Common myeloid progenitor, CD34-positive (primary cell): ENCODE results near the gene ICAM2.
A peak's percentile ranks its signal among the peaks of the same experiment; 100 is the strongest.

ENCODE experiments used
- CTCF ChIA-PET: fragments of 350-600 bp; sonication (Branson Sonifier 250); formaldehyde crosslinking; loops from one replicate; lab custom pipeline; 2021; ENCODE audit warnings: antibody characterized with exemption; lab: Charles Lee
- POLR2A ChIA-PET: fragments of 350-600 bp; sonication (Branson Sonifier 250); formaldehyde crosslinking; loops from one replicate; lab custom pipeline; 2021; ENCODE audit warnings: antibody characterized with exemption; lab: Charles Lee
- DNase-seq, 3 donors: peaks; one replicate each; pipeline versions ENCODE4 v3.0.0 to v3.0.0-alpha.2; 2013
- H3K27ac ChIP-seq, 2 experiments: 1 replicate in 1 of 2; 2 replicates in 1 of 2; pipeline ENCODE4 v1.7.0; 2013; ENCODE audit warnings: inconsistent platforms in 2 of 2, low read length in 2 of 2, mild to moderate bottlenecking in 2 of 2, low read depth in 1 of 2, moderate library complexity in 1 of 2; ENCODE audit not compliant: severe bottlenecking in 2 of 2, insufficient read depth in 1 of 2, poor library complexity in 1 of 2
- H3K27me3 ChIP-seq, 5 experiments: replicated peaks in 2 of 5; 1 replicate in 3 of 5; 2 replicates in 2 of 5; pipeline versions ENCODE4 v1.6.1 to v1.7.0; 2013; ENCODE audit warnings: low read length in 4 of 5, mild to moderate bottlenecking in 2 of 5, moderate library complexity in 2 of 5, inconsistent platforms in 1 of 5; ENCODE audit not compliant: insufficient read depth in 5 of 5, control insufficient read depth in 4 of 5
- H3K36me3 ChIP-seq, 4 experiments: 1 replicate in 2 of 4; 2 replicates in 2 of 4; pipeline versions ENCODE4 v1.6.1 to v1.7.0; 2013; ENCODE audit warnings: low read length in 3 of 4, control low read depth in 1 of 4, mild to moderate bottlenecking in 1 of 4; ENCODE audit not compliant: control insufficient read depth in 4 of 4, insufficient read depth in 4 of 4
- H3K4me1 ChIP-seq, 4 experiments: 1 replicate in 3 of 4; 2 replicates in 1 of 4; pipeline versions ENCODE4 v1.6.1 to v1.7.1; 2013; ENCODE audit warnings: low read length in 3 of 4, mild to moderate bottlenecking in 3 of 4, control low read depth in 1 of 4, inconsistent platforms in 1 of 4, moderate library complexity in 1 of 4; ENCODE audit not compliant: control insufficient read depth in 4 of 4, insufficient read depth in 4 of 4; ENCODE audit errors: control extremely low read depth in 1 of 4
- H3K4me3 ChIP-seq, 7 experiments: 1 replicate in 4 of 7; 2 replicates in 3 of 7; pipeline versions ENCODE4 v1.5.1 to v1.7.0; 2013; ENCODE audit warnings: mild to moderate bottlenecking in 7 of 7, low read length in 6 of 7, moderate library complexity in 6 of 7, inconsistent platforms in 2 of 7, low read depth in 2 of 7, control low read depth in 1 of 7; ENCODE audit not compliant: insufficient read depth in 4 of 7, control insufficient read depth in 1 of 7; ENCODE audit errors: extremely low read depth in 1 of 7
- H3K9me3 ChIP-seq, 5 experiments: 1 replicate in 4 of 5; 2 replicates in 1 of 5; pipeline versions ENCODE4 v1.6.1 to v1.7.1; 2013; ENCODE audit warnings: low read length in 4 of 5, mild to moderate bottlenecking in 2 of 5, inconsistent platforms in 1 of 5, low read depth in 1 of 5, moderate library complexity in 1 of 5; ENCODE audit not compliant: control insufficient read depth in 4 of 5, insufficient read depth in 2 of 5; ENCODE audit errors: control extremely low read depth in 1 of 5
- WGBS: methylation state at CpG from one replicate; pipeline ENCODE4 v1.1.5; 2013; ENCODE audit not compliant: insufficient coverage; 5-methylcytosine and 5-hydroxymethylcytosine counted together

ICAM2 gene

GRCh38 chr17:64064331-64064730 lies 43.9 kb upstream of the ICAM2 start:
- H3K27ac ChIP-seq = no peak overlapping the region
- CTCF ChIA-PET = interaction anchor here (0.6 to 10.2 kb wide), 28 partner anchors 10 to 218 kb away, joined by 3 to 212 read pairs (median 6); partner anchors contain the start of gene ERN1

GRCh38 chr17:64063766-64064224 lies 43.4 kb upstream of the ICAM2 start:
- POLR2A ChIA-PET = interaction anchor here (0.7 to 1.3 kb wide), 3 partner anchors 10 to 67 kb away, joined by 3 to 11 read pairs (median 3); partner anchors contain the start of gene ERN1
- DNase-seq = peak; percentile 70 to 84 (median 82)
- Histone ChIP-seq H3K27me3 (no peaks in the 10 kb centered on the region), H3K4me3 (peak overlapping the region in 2 of 7 experiments; percentile 15 to 43), H3K4me1 (peaks cover 0 to 24% (median 12%) of the 10 kb centered on the region in 4 experiments), H3K27ac (no peak overlapping the region), H3K36me3 (peaks cover 3 to 13% (median 6%) of the 10 kb centered on the region in 4 experiments), H3K9me3 (peaks cover 0 to 4% (median under 1%) of the 10 kb centered on the region in 5 experiments)
- WGBS = 34% methylated on average over 16 of the region's 16 CpGs
- CTCF ChIA-PET = interaction anchor here (0.6 to 10.2 kb wide), 29 partner anchors 10 to 219 kb away, joined by 3 to 212 read pairs (median 6); partner anchors contain the start of gene ERN1

More at GRCh38 chr17:64064331-64064730, 43.9 kb upstream of the ICAM2 start:
- POLR2A ChIA-PET = interaction anchor here (1.0 to 1.3 kb wide), 2 partner anchors 66 to 67 kb away, joined by 3 to 11 read pairs; partner anchors contain the start of gene ERN1
- Histone ChIP-seq H3K4me3 (peak overlapping the region in 1 of 7 experiments; percentile 15), H3K4me1 (peaks cover 0 to 24% (median 12%) of the 10 kb centered on the region in 4 experiments), H3K27me3 (no peaks in the 10 kb centered on the region), H3K36me3 (peaks cover 3 to 19% (median 6%) of the 10 kb centered on the region in 4 experiments), H3K9me3 (peaks cover 1 to 6% (median 6%) of the 10 kb centered on the region in 5 experiments)
- DNase-seq = no peak
- WGBS = 100% methylated on average over 8 of the region's 9 CpGs

- ChIA-PET CTCF (interaction anchor here (0.7 to 10.2 kb wide), 19 partner anchors 9 to 236 kb away, joined by 3 to 212 read pairs (median 8); partner anchors contain the start of gene ERN1), POLR2A (no interaction called here)
- Histone ChIP-seq H3K27me3 (no peaks in the 10 kb centered on the region), H3K4me1 (peaks cover 0 to 24% (median 14%) of the 10 kb centered on the region in 4 experiments), H3K36me3 (peaks cover 3 to 9% (median 5%) of the 10 kb centered on the region in 4 experiments), H3K4me3 (no peak overlapping the region), H3K9me3 (no peaks in the 10 kb centered on the region), H3K27ac (no peak overlapping the region)
- no CpG with 5 or more reads among the region's 5 CpGs for WGBS
- no peak for DNase-seq
Measured at GRCh38 chr17:64063088-64063487, 42.7 kb upstream of the ICAM2 start.

GRCh38 chr17:64061178-64061898 lies 40.9 kb upstream of the ICAM2 start:
- DNase-seq = no peak
- Histone ChIP-seq H3K27ac (no peak overlapping the region), H3K4me1 (peaks cover 0 to 24% (median 14%) of the 10 kb centered on the region in 4 experiments), H3K9me3 (no peaks in the 10 kb centered on the region), H3K4me3 (no peak overlapping the region), H3K27me3 (no peaks in the 10 kb centered on the region), H3K36me3 (peaks cover 0 to 4% (median 0%) of the 10 kb centered on the region in 4 experiments)
- POLR2A ChIA-PET = interaction anchor here (0.7 to 1.1 kb wide), 2 partner anchors 69 to 73 kb away, joined by 3 read pairs; no protein-coding TSS in a partner anchor
- CTCF ChIA-PET = interaction anchor here (0.9 to 10.2 kb wide), 15 partner anchors 10 to 151 kb away, joined by 3 to 212 read pairs (median 4); partner anchors contain the start of gene ERN1
- WGBS = 100% methylated on average over 5 of the region's 5 CpGs

GRCh38 chr17:64060331-64060730 lies 39.9 kb upstream of the ICAM2 start:
- CTCF ChIA-PET = interaction anchor here (1.0 to 10.2 kb wide), 9 partner anchors 11 to 141 kb away, joined by 3 to 212 read pairs (median 5); partner anchors contain the start of gene ERN1
- POLR2A ChIA-PET = interaction anchor here (0.7 to 0.9 kb wide), 2 partner anchors 69 to 156 kb away, joined by 3 read pairs; no protein-coding TSS in a partner anchor
- Histone ChIP-seq H3K9me3 (no peaks in the 10 kb centered on the region), H3K27me3 (no peaks in the 10 kb centered on the region), H3K27ac (no peak overlapping the region), H3K4me1 (peaks cover 0 to 24% (median 14%) of the 10 kb centered on the region in 4 experiments), H3K36me3 (peaks cover 0 to 4% (median 2%) of the 10 kb centered on the region in 4 experiments), H3K4me3 (no peak overlapping the region)
- WGBS = 0% methylated on average over 5 of the region's 5 CpGs
- peak in 1 of 3 donors; percentile 32 for DNase-seq

- POLR2A ChIA-PET = interaction anchor here (0.6 to 0.9 kb wide), 2 partner anchors 69 to 215 kb away, joined by 3 to 7 read pairs; no protein-coding TSS in a partner anchor
Measured at GRCh38 chr17:64059756-64060155, 39.3 kb upstream of the ICAM2 start.

More at GRCh38 chr17:64059756-64060155, 39.3 kb upstream of the ICAM2 start:
- Histone ChIP-seq H3K36me3 (peaks cover 0 to 6% (median 2%) of the 10 kb centered on the region in 4 experiments), H3K4me3 (no peak overlapping the region), H3K9me3 (no peaks in the 10 kb centered on the region), H3K27ac (no peak overlapping the region), H3K27me3 (no peaks in the 10 kb centered on the region), H3K4me1 (peaks cover 0 to 24% (median 14%) of the 10 kb centered on the region in 4 experiments)
- CTCF ChIA-PET = interaction anchor here (1.1 to 10.2 kb wide), 7 partner anchors 17 to 140 kb away, joined by 3 to 212 read pairs (median 5); partner anchors contain the start of gene ERN1
- no peak for DNase-seq
- WGBS = 85% methylated on average over 2 of the region's 2 CpGs
